NT2/D1 (cell line): ENCODE results near the gene CCDC172.

ENCODE experiments used
- SUZ12 ChIP-seq: IDR thresholded peaks from 2 replicates; pipeline ENCODE4 v1.6.1; 2011; ENCODE audit not compliant: insufficient read length, insufficient read depth; ENCODE audit errors: extremely low read depth
- ZNF274 ChIP-seq: IDR thresholded peaks from 2 replicates; pipeline ENCODE4 v1.6.1; 2011; ENCODE audit warnings: mild to moderate bottlenecking, low read depth, low read length

DNA sequence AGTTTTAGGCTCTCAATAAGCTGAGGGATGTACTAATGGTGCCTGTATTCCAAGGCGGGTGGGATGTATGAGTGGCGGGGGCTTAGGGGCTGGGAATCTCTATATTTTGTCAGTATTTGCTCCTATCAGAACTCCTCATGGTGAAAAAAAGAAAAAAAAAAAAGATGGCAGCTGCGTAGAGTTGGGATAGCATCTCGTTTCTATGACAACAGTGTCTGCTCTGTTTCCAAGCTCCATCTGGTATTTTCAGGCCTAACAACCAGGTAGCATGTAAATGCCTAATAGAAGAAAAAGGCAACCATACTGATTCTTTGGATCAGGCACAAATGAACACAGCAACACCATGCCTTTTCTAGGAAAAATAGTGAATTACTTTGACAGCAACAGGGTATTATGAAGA lies 11.7 kb upstream of the CCDC172 start:
- no peak for TF ChIP-seq SUZ12
- TF ChIP-seq ZNF274, result no peak
